K562 (cell line): ENCODE results near the gene MOSPD3. TPM values are rescaled to one million over a fixed set of nuclear protein-coding genes. Genes with fewer than 3 reads are reported as not detected.
A peak's percentile ranks its signal among the peaks of the same experiment; 100 is the strongest.

ENCODE experiments used
- FOXA3 ChIP-seq, 2 experiments: fragments of 450-650 bp in 1 of 2; sonication (generic) in 1 of 2; formaldehyde crosslinking; IDR thresholded peaks in 1 of 2; conservative IDR thresholded peaks in 1 of 2; 2 replicates each; pipeline versions ENCODE4 v1.4.0 to v1.8.0; 2020 to 2022; ENCODE audit warnings: mild to moderate bottlenecking in 2 of 2, missing genetic modification reagents in 1 of 2
- GTF2F1 ChIP-seq: IDR thresholded peaks from 2 replicates; pipeline ENCODE4 v1.6.1; 2011; ENCODE audit warnings: low read depth, low read length, improper control_type of control experiment
- HNRNPUL1 ChIP-seq: fragments of 200-400 bp; formaldehyde crosslinking; IDR thresholded peaks from 2 replicates; pipeline ENCODE4 v1.6.1; 2017; ENCODE audit warnings: low read length
- ID3 ChIP-seq, 2 experiments: fragments of 250-450 bp in 1 of 2; fragments of 450-650 bp in 1 of 2; sonication (Bioruptor Pico) in 1 of 2; IDR thresholded peaks; 2 replicates each; pipeline versions ENCODE4 v1.6.1 to v1.8.0; 2016 to 2021; ENCODE audit warnings: mild to moderate bottlenecking in 2 of 2, moderate library complexity in 2 of 2, missing compliant biosample characterization in 1 of 2, missing genetic modification characterization in 1 of 2
- PCBP1 ChIP-seq: fragments of 200-400 bp; formaldehyde crosslinking; IDR thresholded peaks from 2 replicates; pipeline ENCODE4 v1.6.1; 2018; ENCODE audit warnings: mild to moderate bottlenecking, low read depth, low read length; ENCODE audit not compliant: poor library complexity, severe bottlenecking
- PML ChIP-seq: IDR thresholded peaks from 2 replicates; pipeline ENCODE4 v1.6.1; 2012; ENCODE audit warnings: low read length, inconsistent platforms
- POLR2B ChIP-seq: fragments of 450-650 bp; IDR thresholded peaks from 2 replicates; pipeline ENCODE4 v1.6.1; 2018; ENCODE audit warnings: low read depth; ENCODE audit not compliant: partially characterized antibody
- XRCC4 ChIP-seq: IDR thresholded peaks from one replicate; pipeline ENCODE4 v1.6.1; 2011; ENCODE audit not compliant: insufficient read depth, insufficient read length; ENCODE audit errors: extremely low read depth
- ZBTB12 ChIP-seq: fragments of 250-450 bp; sonication (Bioruptor Pico); IDR thresholded peaks from 2 replicates; pipeline ENCODE4 v1.4.0; 2020
- ZFP91 ChIP-seq: sonication (generic); formaldehyde crosslinking; IDR thresholded peaks from 2 replicates; pipeline ENCODE4 v1.8.0; 2022; ENCODE audit warnings: mild to moderate bottlenecking, missing genetic modification reagents
- ZNF140 ChIP-seq: fragments of 250-450 bp; sonication (Bioruptor Pico); IDR thresholded peaks from 2 replicates; pipeline ENCODE4 v1.8.0; 2021; ENCODE audit warnings: moderate library complexity, mild to moderate bottlenecking, inconsistent platforms
- ZNF445 ChIP-seq: fragments of 250-450 bp; sonication (Bioruptor Pico); IDR thresholded peaks from 2 replicates; pipeline ENCODE4 v1.4.0; 2020; ENCODE audit warnings: low read depth, mild to moderate bottlenecking, moderate library complexity
- ZNF507 ChIP-seq: conservative IDR thresholded peaks from 2 replicates; pipeline ENCODE4 v1.6.1; 2017; ENCODE audit warnings: missing genetic modification characterization, missing compliant biosample characterization
- ZNF589 ChIP-seq: fragments of 200-800 bp; sonication (Bioruptor generic); IDR thresholded peaks from 2 replicates; pipeline ENCODE4 v1.6.1; 2016; ENCODE audit warnings: low read depth, missing genetic modification characterization, missing compliant biosample characterization
- ZNF75A ChIP-seq: fragments of 450-650 bp; formaldehyde crosslinking; IDR thresholded peaks from 2 replicates; pipeline ENCODE4 v1.4.0; 2020; ENCODE audit warnings: mild to moderate bottlenecking
- polyA plus RNA-seq, 8 experiments: library from polyadenylated mRNA; depleted of rRNA in 4 of 8; stranded (reverse) in 5 of 8; unstranded in 3 of 8; fragments of >200 nt; fragmentation: Nextera tagmentation in 2 of 8; fragmentation: Illumina TruSeq in 1 of 8; extraction: Ambion mirVana in 2 of 8; extraction: Trizol in 1 of 8; gene quantifications; 2 replicates each; pipeline versions ENCODE4 v1.2.1 to v1.2.3, GENCODE V29; 2011 to 2014; ENCODE audit warnings: inconsistent platforms in 1 of 8, missing spikeins in 1 of 8
- total RNA-seq, 7 experiments: library from RNA; depleted of rRNA in 6 of 7; stranded (reverse); fragments of >200 nt in 6 of 7; fragmentation: Illumina TruSeq in 2 of 7; extraction: Trizol in 2 of 7; gene quantifications; 2 replicates each; pipeline versions ENCODE4 v1.2.1 to v1.2.3, GENCODE V29; 2011 to 2021; ENCODE audit warnings: low replicate concordance in 1 of 7
- TF ChIP-seq, protein P1 (sequence below): conservative IDR thresholded peaks from 2 replicates; pipeline ENCODE4 v1.6.1; 2011; ENCODE audit warnings: low read depth, mild to moderate bottlenecking, low read length; ENCODE audit not compliant: control insufficient read depth
- TF ChIP-seq, protein P2 (sequence below): fragments of 250-450 bp; sonication (Bioruptor Pico); IDR thresholded peaks from 2 replicates; pipeline ENCODE4 v1.4.0; 2020; ENCODE audit warnings: mild to moderate bottlenecking, moderate library complexity

Gene MOSPD3
- total and polyA plus RNA-seq, 9 of the 15 experiments (the other 6 are each of a cell fraction or from before 2014, with no cell fraction given): 1.4 to 32.1 (median 7.3) TPM

- TF ChIP-seq XRCC4 (no peak), HNRNPUL1 (no peak), ZNF507 (no peak), PML (peak; percentile 54; the same call in 1 of the 2 replicates), ZNF75A (no peak), POLR2B (peak; percentile 28), ZNF445 (CRISPR knock-in tag) (no peak), ZBTB12 (CRISPR knock-in tag) (no peak), ZFP91 (CRISPR knock-in tag) (no peak), FOXA3 (CRISPR knock-in tag; conservative IDR thresholded peaks at IDR 0.05 in 1 of 2, IDR thresholded peaks at IDR 0.05 in 1 of 2) (peak in 1 of 2 experiments; percentile 76; a peak in 1 of 4 replicates), GTF2F1 (no peak), ZNF140 (no peak), ZNF589 (CRISPR knock-in tag) (no peak), ID3 (CRISPR knock-in tag; IDR thresholded peaks at IDR 0.05) (no peak), ID3 (tag; IDR thresholded peaks at IDR 0.05) (0 out of 2 replicates have a peak, but pooled peaks have one; percentile 20), PCBP1 (peak; percentile 46)
- TF ChIP-seq, protein P1, sequence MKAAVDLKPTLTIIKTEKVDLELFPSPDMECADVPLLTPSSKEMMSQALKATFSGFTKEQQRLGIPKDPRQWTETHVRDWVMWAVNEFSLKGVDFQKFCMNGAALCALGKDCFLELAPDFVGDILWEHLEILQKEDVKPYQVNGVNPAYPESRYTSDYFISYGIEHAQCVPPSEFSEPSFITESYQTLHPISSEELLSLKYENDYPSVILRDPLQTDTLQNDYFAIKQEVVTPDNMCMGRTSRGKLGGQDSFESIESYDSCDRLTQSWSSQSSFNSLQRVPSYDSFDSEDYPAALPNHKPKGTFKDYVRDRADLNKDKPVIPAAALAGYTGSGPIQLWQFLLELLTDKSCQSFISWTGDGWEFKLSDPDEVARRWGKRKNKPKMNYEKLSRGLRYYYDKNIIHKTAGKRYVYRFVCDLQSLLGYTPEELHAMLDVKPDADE: peak; percentile 63; the same call in 1 of the 2 replicates
- TF ChIP-seq, protein P2, sequence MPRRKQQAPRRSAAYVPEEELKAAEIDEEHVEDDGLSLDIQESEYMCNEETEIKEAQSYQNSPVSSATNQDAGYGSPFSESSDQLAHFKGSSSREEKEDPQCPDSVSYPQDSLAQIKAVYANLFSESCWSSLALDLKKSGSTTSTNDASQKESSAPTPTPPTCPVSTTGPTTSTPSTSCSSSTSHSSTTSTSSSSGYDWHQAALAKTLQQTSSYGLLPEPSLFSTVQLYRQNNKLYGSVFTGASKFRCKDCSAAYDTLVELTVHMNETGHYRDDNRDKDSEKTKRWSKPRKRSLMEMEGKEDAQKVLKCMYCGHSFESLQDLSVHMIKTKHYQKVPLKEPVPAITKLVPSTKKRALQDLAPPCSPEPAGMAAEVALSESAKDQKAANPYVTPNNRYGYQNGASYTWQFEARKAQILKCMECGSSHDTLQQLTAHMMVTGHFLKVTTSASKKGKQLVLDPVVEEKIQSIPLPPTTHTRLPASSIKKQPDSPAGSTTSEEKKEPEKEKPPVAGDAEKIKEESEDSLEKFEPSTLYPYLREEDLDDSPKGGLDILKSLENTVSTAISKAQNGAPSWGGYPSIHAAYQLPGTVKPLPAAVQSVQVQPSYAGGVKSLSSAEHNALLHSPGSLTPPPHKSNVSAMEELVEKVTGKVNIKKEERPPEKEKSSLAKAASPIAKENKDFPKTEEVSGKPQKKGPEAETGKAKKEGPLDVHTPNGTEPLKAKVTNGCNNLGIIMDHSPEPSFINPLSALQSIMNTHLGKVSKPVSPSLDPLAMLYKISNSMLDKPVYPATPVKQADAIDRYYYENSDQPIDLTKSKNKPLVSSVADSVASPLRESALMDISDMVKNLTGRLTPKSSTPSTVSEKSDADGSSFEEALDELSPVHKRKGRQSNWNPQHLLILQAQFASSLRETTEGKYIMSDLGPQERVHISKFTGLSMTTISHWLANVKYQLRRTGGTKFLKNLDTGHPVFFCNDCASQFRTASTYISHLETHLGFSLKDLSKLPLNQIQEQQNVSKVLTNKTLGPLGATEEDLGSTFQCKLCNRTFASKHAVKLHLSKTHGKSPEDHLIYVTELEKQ (CRISPR knock-in tag): no peak
These were observed 8.0 kb upstream of the MOSPD3 start (continued) for GRCh38 chr7:100604028-100604975.
